ENCODE data around the gene PTPRM.

DNA sequence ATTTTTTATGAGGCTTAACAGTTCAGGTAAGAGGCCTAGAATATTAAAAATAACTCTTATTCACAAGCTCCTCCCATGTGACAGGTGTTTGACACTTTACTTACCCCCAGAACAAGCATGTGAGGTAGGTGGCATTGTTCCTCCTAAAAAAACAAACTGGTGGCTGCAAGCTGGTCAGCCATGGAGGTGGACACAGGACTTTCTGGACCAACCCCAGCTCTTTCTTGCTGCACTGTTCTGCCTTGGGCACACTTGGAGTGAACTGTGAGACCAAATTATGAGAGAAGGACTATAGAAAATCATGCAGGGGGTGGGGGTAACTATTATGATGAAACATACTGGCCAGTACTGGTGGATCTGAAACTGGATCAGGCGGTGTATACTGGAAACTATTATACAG, 56.6 kb downstream of the PTPRM start:
- TF ChIP-seq, protein P1, sequence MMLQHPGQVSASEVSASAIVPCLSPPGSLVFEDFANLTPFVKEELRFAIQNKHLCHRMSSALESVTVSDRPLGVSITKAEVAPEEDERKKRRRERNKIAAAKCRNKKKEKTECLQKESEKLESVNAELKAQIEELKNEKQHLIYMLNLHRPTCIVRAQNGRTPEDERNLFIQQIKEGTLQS (IDR thresholded peaks at IDR 0.05), result no peak
- TF ChIP-seq FOSL1 (IDR thresholded peaks at IDR 0.05; ENCODE audit: low read depth) (no peak), CEBPB (IDR thresholded peaks at IDR 0.05; ENCODE audit: low read depth) (no peak)

All from HCT116 (cell line).